ENCODE data around the gene EPB41L4A. TPM values are rescaled to one million over a fixed set of nuclear protein-coding genes. Genes with fewer than 3 reads are reported as not detected.

Gene EPB41L4A
- total RNA-seq, 1 donor from 2014 or later: 11.1 TPM

- Histone ChIP-seq H3K4me3 (ENCODE audit: insufficient read depth, low read depth, low read length) (no peak overlapping the region), H3K36me3 (ENCODE audit: insufficient read depth, low read length) (no peaks in the 10 kb centered on the region), H3K4me1 (ENCODE audit: insufficient read depth, low read length) (no peaks in the 10 kb centered on the region), H3K4me2 (ENCODE audit: low read length) (no peak overlapping the region), H3K79me2 (ENCODE audit: insufficient read depth, low read length) (no peaks in the 10 kb centered on the region), H4K20me1 (ENCODE audit: insufficient read depth, low read length) (no peaks in the 10 kb centered on the region), H3K9ac (ENCODE audit: low read length) (no peak overlapping the region), H3K27me3 (ENCODE audit: insufficient read depth, low read length) (no peaks in the 10 kb centered on the region), H3K9me3 (ENCODE audit: insufficient read depth, low read depth, low read length) (peaks cover 4% of the 10 kb centered on the region), H3K27ac (ENCODE audit: low read depth, low read length) (no peak overlapping the region), H2AFZ (ENCODE audit: low read depth, low read length) (no peak overlapping the region)
- Mint-ChIP-seq H3K4me1 (ENCODE audit: low read depth, unreplicated experiment) (peaks cover 1% of the 10 kb centered on the region), H3K27me3 (ENCODE audit: low read depth, unreplicated experiment) (no peaks in the 10 kb centered on the region), H3K36me3 (ENCODE audit: low read depth, unreplicated experiment) (no peaks in the 10 kb centered on the region), H3K4me3 (ENCODE audit: unreplicated experiment) (no peak overlapping the region), H3K27ac (ENCODE audit: unreplicated experiment) (no peak overlapping the region), H3K9me3 (ENCODE audit: unreplicated experiment) (peaks cover 6% of the 10 kb centered on the region)
- TF ChIP-seq, protein P1, sequence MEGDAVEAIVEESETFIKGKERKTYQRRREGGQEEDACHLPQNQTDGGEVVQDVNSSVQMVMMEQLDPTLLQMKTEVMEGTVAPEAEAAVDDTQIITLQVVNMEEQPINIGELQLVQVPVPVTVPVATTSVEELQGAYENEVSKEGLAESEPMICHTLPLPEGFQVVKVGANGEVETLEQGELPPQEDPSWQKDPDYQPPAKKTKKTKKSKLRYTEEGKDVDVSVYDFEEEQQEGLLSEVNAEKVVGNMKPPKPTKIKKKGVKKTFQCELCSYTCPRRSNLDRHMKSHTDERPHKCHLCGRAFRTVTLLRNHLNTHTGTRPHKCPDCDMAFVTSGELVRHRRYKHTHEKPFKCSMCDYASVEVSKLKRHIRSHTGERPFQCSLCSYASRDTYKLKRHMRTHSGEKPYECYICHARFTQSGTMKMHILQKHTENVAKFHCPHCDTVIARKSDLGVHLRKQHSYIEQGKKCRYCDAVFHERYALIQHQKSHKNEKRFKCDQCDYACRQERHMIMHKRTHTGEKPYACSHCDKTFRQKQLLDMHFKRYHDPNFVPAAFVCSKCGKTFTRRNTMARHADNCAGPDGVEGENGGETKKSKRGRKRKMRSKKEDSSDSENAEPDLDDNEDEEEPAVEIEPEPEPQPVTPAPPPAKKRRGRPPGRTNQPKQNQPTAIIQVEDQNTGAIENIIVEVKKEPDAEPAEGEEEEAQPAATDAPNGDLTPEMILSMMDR (IDR thresholded peaks at IDR 0.05; ENCODE audit: insufficient read depth, low read depth, low read length): no peak
- no peak for TF ChIP-seq EZH2 (IDR thresholded peaks at IDR 0.05; ENCODE audit: insufficient read depth, low read length)
- FAIRE-seq (no peak), DNase-seq (ENCODE audit: low read depth) (no peak)
Observed at GRCh38 chr5:112122353-112122752, 296.7 kb downstream of the EPB41L4A start.

DNA sequence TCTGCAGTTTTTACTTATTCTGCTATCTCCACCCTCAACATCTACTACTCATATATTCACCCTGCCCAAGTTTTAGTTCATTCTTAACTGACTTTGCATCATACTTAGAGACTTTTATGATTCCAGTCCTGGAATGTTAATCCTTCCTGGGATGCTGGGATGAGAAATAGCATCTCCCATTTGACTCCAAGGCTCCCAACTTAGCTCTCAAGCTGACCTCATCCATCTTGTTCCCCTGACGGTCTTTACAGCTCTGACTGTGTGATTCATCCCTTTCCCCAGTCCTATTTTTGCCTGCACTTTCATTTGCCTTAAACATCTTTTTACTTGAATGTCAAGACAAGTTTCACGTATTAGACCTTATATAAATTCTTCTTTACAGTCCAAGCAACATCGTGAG lies 297.8 kb downstream of the EPB41L4A start:
- H3K79me2 ChIP-seq (ENCODE audit: insufficient read depth, low read length): no peaks in the 10 kb centered on the region
- H2AFZ ChIP-seq (ENCODE audit: low read depth, low read length): no peak overlapping the region
- H3K4me1 ChIP-seq (ENCODE audit: insufficient read depth, low read length): no peaks in the 10 kb centered on the region
- no peaks in the 10 kb centered on the region for H3K36me3 ChIP-seq (ENCODE audit: insufficient read depth, low read length)
- TF ChIP-seq EZH2 (IDR thresholded peaks at IDR 0.05; ENCODE audit: insufficient read depth, low read length): no peak
- TF ChIP-seq, protein P1 (IDR thresholded peaks at IDR 0.05; ENCODE audit: insufficient read depth, low read depth, low read length): no peak
- no peak for FAIRE-seq
- no peak overlapping the region for H3K4me3 Mint-ChIP-seq (ENCODE audit: unreplicated experiment)
- peaks cover 6% of the 10 kb centered on the region for H3K9me3 Mint-ChIP-seq (ENCODE audit: unreplicated experiment)
- H3K4me1 Mint-ChIP-seq (ENCODE audit: low read depth, unreplicated experiment): peaks cover 1% of the 10 kb centered on the region
- no peaks in the 10 kb centered on the region for H3K27me3 Mint-ChIP-seq (ENCODE audit: low read depth, unreplicated experiment)
- no peaks in the 10 kb centered on the region for H3K36me3 Mint-ChIP-seq (ENCODE audit: low read depth, unreplicated experiment)
- DNase-seq (ENCODE audit: low read depth): peak; percentile 17
- no peak overlapping the region for H3K27ac ChIP-seq (ENCODE audit: low read depth, low read length)
- no peak overlapping the region for H3K4me3 ChIP-seq (ENCODE audit: insufficient read depth, low read depth, low read length)
- H3K9ac ChIP-seq (ENCODE audit: low read length): no peak overlapping the region
- H3K27me3 ChIP-seq (ENCODE audit: insufficient read depth, low read length): no peaks in the 10 kb centered on the region
- no peak overlapping the region for H3K4me2 ChIP-seq (ENCODE audit: low read length)
- H3K27ac Mint-ChIP-seq (ENCODE audit: unreplicated experiment): peak overlapping the region; percentile 7
- peaks cover 4% of the 10 kb centered on the region for H3K9me3 ChIP-seq (ENCODE audit: insufficient read depth, low read depth, low read length)
- no peaks in the 10 kb centered on the region for H4K20me1 ChIP-seq (ENCODE audit: insufficient read depth, low read length)

DNA sequence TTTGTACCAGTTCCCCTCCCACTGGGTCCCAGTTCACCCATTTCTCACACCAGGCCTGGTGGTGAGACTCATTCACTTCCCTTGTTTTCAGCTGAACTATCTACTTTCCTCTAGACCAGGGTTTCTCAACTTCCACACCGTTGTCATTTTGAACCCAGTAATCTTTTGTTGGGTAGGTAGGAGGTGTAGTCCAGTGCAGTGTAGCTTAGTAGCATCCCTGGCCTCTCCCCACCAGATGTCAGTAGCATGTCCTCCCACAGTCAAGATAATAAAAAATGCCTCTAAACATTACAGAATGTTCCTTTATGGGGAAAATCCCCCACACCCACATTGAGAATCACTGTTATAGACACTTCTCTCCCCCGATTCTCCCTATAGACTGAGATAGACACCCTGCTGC lies 299.1 kb downstream of the EPB41L4A start:
- H4K20me1 ChIP-seq (ENCODE audit: insufficient read depth, low read length): no peaks in the 10 kb centered on the region
- no peak overlapping the region for H2AFZ ChIP-seq (ENCODE audit: low read depth, low read length)
- no peak for FAIRE-seq
- H3K9ac ChIP-seq (ENCODE audit: low read length): no peak overlapping the region
- Mint-ChIP-seq H3K9me3 (ENCODE audit: unreplicated experiment) (peaks cover 6% of the 10 kb centered on the region), H3K4me3 (ENCODE audit: unreplicated experiment) (no peak overlapping the region), H3K27me3 (ENCODE audit: low read depth, unreplicated experiment) (no peaks in the 10 kb centered on the region), H3K36me3 (ENCODE audit: low read depth, unreplicated experiment) (no peaks in the 10 kb centered on the region), H3K27ac (ENCODE audit: unreplicated experiment) (no peak overlapping the region), H3K4me1 (ENCODE audit: low read depth, unreplicated experiment) (peaks cover 1% of the 10 kb centered on the region)
- no peak for DNase-seq (ENCODE audit: low read depth)
- TF ChIP-seq EZH2 (IDR thresholded peaks at IDR 0.05; ENCODE audit: insufficient read depth, low read length): no peak
- TF ChIP-seq, protein P1 (IDR thresholded peaks at IDR 0.05; ENCODE audit: insufficient read depth, low read depth, low read length): no peak
- no peak overlapping the region for H3K4me2 ChIP-seq (ENCODE audit: low read length)
- H3K27ac ChIP-seq (ENCODE audit: low read depth, low read length): no peak overlapping the region
- H3K4me1 ChIP-seq (ENCODE audit: insufficient read depth, low read length): no peaks in the 10 kb centered on the region
- H3K27me3 ChIP-seq (ENCODE audit: insufficient read depth, low read length): no peaks in the 10 kb centered on the region
- no peaks in the 10 kb centered on the region for H3K36me3 ChIP-seq (ENCODE audit: insufficient read depth, low read length)
- peaks cover 4% of the 10 kb centered on the region for H3K9me3 ChIP-seq (ENCODE audit: insufficient read depth, low read depth, low read length)
- no peaks in the 10 kb centered on the region for H3K79me2 ChIP-seq (ENCODE audit: insufficient read depth, low read length)
- H3K4me3 ChIP-seq (ENCODE audit: insufficient read depth, low read depth, low read length): no peak overlapping the region
